Body of pancreas (tissue), 4 donors: ENCODE results near the gene FRMD4B. TPM values are rescaled to one million over a fixed set of nuclear protein-coding genes. Genes with fewer than 3 reads are reported as not detected.
A peak's percentile ranks its signal among the peaks of the same experiment; 100 is the strongest.

Source experiments
- ATAC-seq: fragments of 150-250 bp; one replicate; pipeline ENCODE4 v1.9.1; 2016
- DNase-seq, 4 donors: peaks; one replicate each; pipeline ENCODE4 v3.0.0-alpha.2; 2019
- H3K27ac ChIP-seq, 4 donors: fragments of 200-600 bp; sonication (generic); 1 replicate in 3 of 4; 2 replicates in 1 of 4; pipeline versions ENCODE4 v1.5.1 to v1.6.1; 2016 to 2019; ENCODE audit warnings: mild to moderate bottlenecking in 1 of 4, mixed read lengths in 1 of 4, moderate library complexity in 1 of 4
- H3K27me3 ChIP-seq, 2 donors: fragments of 200-600 bp; sonication (generic); one replicate each; pipeline ENCODE4 v1.6.0; 2016; ENCODE audit warnings: mild to moderate bottlenecking in 1 of 2
- H3K36me3 ChIP-seq, 2 donors: fragments of 200-600 bp; sonication (generic); replicated peaks in 1 of 2; 2 replicates each; pipeline ENCODE4 v1.5.1; 2016; ENCODE audit warnings: low read depth in 2 of 2; ENCODE audit not compliant: insufficient read depth in 1 of 2
- H3K4me1 ChIP-seq: fragments of 200-600 bp; sonication (generic); one replicate; pipeline ENCODE4 v1.6.0; 2016
- H3K4me3 ChIP-seq, 2 donors: fragments of 200-600 bp; sonication (generic); 1 replicate in 1 of 2; 2 replicates in 1 of 2; pipeline ENCODE4 v1.5.1; 2016 to 2019
- H3K9me3 ChIP-seq, 3 donors: fragments of 200-600 bp; sonication (generic); 1 replicate in 2 of 3; 2 replicates in 1 of 3; pipeline ENCODE4 v1.5.1; 2016
- POLR2A ChIP-seq, 3 donors: fragments of 450-650 bp; IDR thresholded peaks; one replicate each; pipeline ENCODE4 v1.6.1; 2016; ENCODE audit warnings: antibody characterized with exemption in 3 of 3, mild to moderate bottlenecking in 2 of 3
- WGBS, 2 donors: methylation state at CpG; one replicate each; pipeline ENCODE4 v1.1.5; 2017; 5-methylcytosine and 5-hydroxymethylcytosine counted together
- intact Hi-C: fragments of 100-400 bp; cut with DNase I; formaldehyde crosslinking; loops from one replicate; pipeline ENCODE4 v1.15.1; 2023
- total RNA-seq, 2 donors: library from RNA; depleted of rRNA; stranded (reverse); fragments of >200 nt; gene quantifications; one replicate each; pipeline ENCODE4 v1.1.0, GENCODE V29; 2016
- TF ChIP-seq, protein P1 (sequence below), 7 experiments: fragments of 450-650 bp in 4 of 7; fragments of 200-600 bp in 3 of 7; sonication (generic) in 3 of 7; IDR thresholded peaks; one replicate each; pipeline ENCODE4 v1.5.1; 2016 to 2019; ENCODE audit warnings: antibody characterized with exemption in 7 of 7

The FRMD4B gene
- total RNA-seq, 2 donors from 2014 or later: 7.3 to 14.3 TPM

DNA sequence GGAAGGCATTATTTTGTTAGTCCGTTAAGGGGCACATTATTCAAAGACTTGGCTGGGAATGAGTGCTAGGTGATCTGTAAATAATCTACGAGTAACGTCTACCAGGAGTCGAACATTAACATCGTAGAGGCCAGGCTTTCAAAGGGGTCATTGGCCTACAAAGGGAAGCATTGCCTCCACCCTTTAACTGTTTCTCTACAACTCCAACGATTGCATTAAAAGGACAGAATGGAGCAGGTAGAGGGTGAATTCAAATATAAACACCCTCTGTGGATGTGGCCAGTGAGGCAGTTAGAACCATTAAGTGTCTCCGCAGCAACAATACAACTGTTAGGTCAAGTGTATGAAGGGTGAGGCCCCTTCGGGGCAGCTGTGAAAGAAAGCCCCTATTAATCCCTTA lies 137.5 kb downstream of the FRMD4B start:
- Histone ChIP-seq H3K4me3 (no peak overlapping the region), H3K27ac (peak overlapping the region in 3 of 4 donors; percentile 62 to 67 (median 62)), H3K27me3 (no peaks in the 10 kb centered on the region), H3K9me3 (no peaks in the 10 kb centered on the region), H3K36me3 (no peaks in the 10 kb centered on the region), H3K4me1 (peaks cover 25% of the 10 kb centered on the region)
- TF ChIP-seq, protein P1, sequence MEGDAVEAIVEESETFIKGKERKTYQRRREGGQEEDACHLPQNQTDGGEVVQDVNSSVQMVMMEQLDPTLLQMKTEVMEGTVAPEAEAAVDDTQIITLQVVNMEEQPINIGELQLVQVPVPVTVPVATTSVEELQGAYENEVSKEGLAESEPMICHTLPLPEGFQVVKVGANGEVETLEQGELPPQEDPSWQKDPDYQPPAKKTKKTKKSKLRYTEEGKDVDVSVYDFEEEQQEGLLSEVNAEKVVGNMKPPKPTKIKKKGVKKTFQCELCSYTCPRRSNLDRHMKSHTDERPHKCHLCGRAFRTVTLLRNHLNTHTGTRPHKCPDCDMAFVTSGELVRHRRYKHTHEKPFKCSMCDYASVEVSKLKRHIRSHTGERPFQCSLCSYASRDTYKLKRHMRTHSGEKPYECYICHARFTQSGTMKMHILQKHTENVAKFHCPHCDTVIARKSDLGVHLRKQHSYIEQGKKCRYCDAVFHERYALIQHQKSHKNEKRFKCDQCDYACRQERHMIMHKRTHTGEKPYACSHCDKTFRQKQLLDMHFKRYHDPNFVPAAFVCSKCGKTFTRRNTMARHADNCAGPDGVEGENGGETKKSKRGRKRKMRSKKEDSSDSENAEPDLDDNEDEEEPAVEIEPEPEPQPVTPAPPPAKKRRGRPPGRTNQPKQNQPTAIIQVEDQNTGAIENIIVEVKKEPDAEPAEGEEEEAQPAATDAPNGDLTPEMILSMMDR (IDR thresholded peaks at IDR 0.05): no peak
- peak in 1 of 3 donors; percentile 14 for TF ChIP-seq POLR2A (IDR thresholded peaks at IDR 0.05)
- DNase-seq (peak in 2 of 4 donors; percentile 18 to 39), ATAC-seq (peak; percentile 80)
- intact Hi-C loops: no loop called here
- 34 to 36% methylated on average over 8 of the region's 8 CpGs for WGBS, 2 donors

DNA sequence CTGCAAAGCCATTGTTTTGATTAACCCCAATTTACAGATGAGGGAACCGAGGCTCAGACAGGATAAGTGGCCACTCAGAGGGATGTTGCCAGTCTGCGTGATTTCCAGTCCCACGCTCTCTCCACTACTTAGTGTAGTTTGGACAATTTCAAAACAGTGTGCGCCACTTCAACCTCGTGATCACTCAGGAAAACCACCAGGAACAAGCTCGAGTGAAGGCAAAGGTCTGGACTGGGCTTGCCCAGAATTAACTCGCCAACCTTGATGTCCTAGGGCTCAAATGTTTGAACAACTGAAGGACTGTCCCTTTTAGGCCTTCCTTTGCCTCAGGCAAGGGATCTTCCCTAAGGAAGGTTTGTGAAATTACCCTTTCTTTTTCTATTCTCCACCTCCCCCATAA lies 139.3 kb downstream of the FRMD4B start:
- TF ChIP-seq POLR2A (IDR thresholded peaks at IDR 0.05): no peak
- TF ChIP-seq, protein P1 (IDR thresholded peaks at IDR 0.05): no peak
- no peak for ATAC-seq

DNA sequence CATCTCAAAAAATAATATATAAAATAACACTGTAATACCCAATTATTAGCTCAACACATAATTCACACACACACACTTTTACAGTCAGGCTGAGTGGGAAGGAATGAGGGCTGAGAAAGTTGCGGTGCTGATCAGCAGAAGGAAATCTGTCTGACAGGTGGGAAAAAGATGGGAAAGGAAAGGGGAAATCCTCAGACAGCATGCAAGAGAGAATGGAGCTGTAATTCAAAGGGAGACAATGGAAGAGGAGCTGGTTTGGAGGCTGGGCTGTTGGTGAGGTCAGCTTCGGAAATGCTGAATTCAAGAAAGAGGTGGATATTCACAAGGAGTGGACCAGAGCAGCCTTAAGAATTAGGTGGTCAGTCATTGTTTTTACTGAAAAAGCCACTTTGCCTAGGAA lies 141.8 kb downstream of the FRMD4B start:
- Histone ChIP-seq H3K9me3 (no peaks in the 10 kb centered on the region), H3K4me1 (peaks cover 28% of the 10 kb centered on the region), H3K27me3 (no peaks in the 10 kb centered on the region), H3K4me3 (no peak overlapping the region), H3K27ac (peak overlapping the region in 1 of 4 donors; percentile 76), H3K36me3 (no peaks in the 10 kb centered on the region)
- WGBS, 2 donors: 79 to 89% methylated on average over 2 of the region's 2 CpGs
- ATAC-seq (no peak), DNase-seq (no peak)
- intact Hi-C loops: no loop called here
- TF ChIP-seq POLR2A (IDR thresholded peaks at IDR 0.05): no peak
- TF ChIP-seq, protein P1 (IDR thresholded peaks at IDR 0.05): no peak

More for the DNA sequence above, 139.3 kb downstream of the FRMD4B start:
- Histone ChIP-seq H3K27ac (peak overlapping the region in 3 of 4 donors; percentile 0 to 67 (median 62)), H3K27me3 (no peaks in the 10 kb centered on the region), H3K4me3 (no peak overlapping the region), H3K36me3 (no peaks in the 10 kb centered on the region), H3K9me3 (no peaks in the 10 kb centered on the region), H3K4me1 (peaks cover 33% of the 10 kb centered on the region)
- intact Hi-C loops: no loop called here
- 81 to 86% methylated on average over 7 of the region's 7 CpGs for WGBS, 2 donors
- DNase-seq: no peak

DNA sequence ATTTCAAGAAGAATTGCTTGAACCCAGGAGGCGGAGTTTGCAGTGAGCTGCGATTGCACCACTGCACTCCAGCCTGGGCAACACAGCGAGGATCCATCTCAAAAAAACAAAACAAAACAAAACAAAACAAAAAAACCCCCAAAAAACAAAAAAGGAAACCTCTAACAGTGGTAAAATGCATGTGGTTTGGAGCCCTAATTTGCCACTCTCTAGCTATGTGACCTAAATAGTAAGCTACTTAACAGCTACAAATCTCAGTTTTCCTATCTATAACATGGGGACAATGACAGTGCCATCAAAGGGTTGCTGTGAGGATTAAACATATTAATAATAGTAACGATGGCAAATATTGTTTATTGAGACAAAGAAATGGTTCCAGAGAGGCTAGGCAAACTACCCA lies 144.1 kb downstream of the FRMD4B start:
- intact Hi-C loops: no loop called here
- Histone ChIP-seq H3K27me3 (no peaks in the 10 kb centered on the region), H3K4me3 (no peak overlapping the region), H3K9me3 (no peaks in the 10 kb centered on the region), H3K36me3 (no peaks in the 10 kb centered on the region), H3K27ac (peak overlapping the region in 2 of 4 donors; percentile 12 to 76), H3K4me1 (peaks cover 30% of the 10 kb centered on the region)
- DNase-seq (no peak), ATAC-seq (no peak)
- TF ChIP-seq POLR2A (IDR thresholded peaks at IDR 0.05): no peak
- TF ChIP-seq, protein P1 (IDR thresholded peaks at IDR 0.05): no peak
- 82 to 88% methylated on average over 4 of the region's 4 CpGs for WGBS, 2 donors
